Measurements from ENCODE around the gene PAK5. TPM values are rescaled to one million over a fixed set of nuclear protein-coding genes. Genes with fewer than 3 reads are reported as not detected.

The PAK5 gene
- total and polyA plus RNA-seq, 10 donors = not detected

- Histone ChIP-seq H3K4me3 (no peak overlapping the region), H3K4me1 (no peaks in the 10 kb centered on the region), H3K27ac (no peak overlapping the region), H3K9me3 (peaks cover 0 to 5% (median 0%) of the 10 kb centered on the region in 8 donors), H3K27me3 (replicated peaks in 1 of 7) (peaks cover 0 to 13% (median 0%) of the 10 kb centered on the region in 7 donors), H3K36me3 (no peaks in the 10 kb centered on the region)
- intact Hi-C loops (cut with DNase I; ENCODE audit: low total_unique reads) = no loop called here
- no peak for DNase-seq
- TF ChIP-seq POLR2A (IDR thresholded peaks at IDR 0.05) = no peak
- WGBS, 5 donors = 62 to 88% (median 82%) methylated on average over 2 of the region's 2 CpGs
These were observed 283.1 kb downstream of the PAK5 start for GRCh38 chr20:9555781-9556180.

GRCh38 chr20:9551808-9552550 is 286.9 kb downstream of the PAK5 start:
- no peak for DNase-seq
- intact Hi-C loops (cut with DNase I; ENCODE audit: low total_unique reads) = no loop called here
- TF ChIP-seq CTCF (IDR thresholded peaks at IDR 0.05 in 8 of 11, conservative IDR thresholded peaks at IDR 0.05 in 3 of 11) = no peak
- TF ChIP-seq POLR2AphosphoS5 (IDR thresholded peaks at IDR 0.05) = no peak
- TF ChIP-seq POLR2A (IDR thresholded peaks at IDR 0.05) = no peak
- Histone ChIP-seq H3K4me1 (no peaks in the 10 kb centered on the region), H3K4me3 (no peak overlapping the region), H3K27ac (no peak overlapping the region), H3K36me3 (no peaks in the 10 kb centered on the region), H3K9me3 (peaks cover 0 to 5% (median 0%) of the 10 kb centered on the region in 8 donors), H3K27me3 (replicated peaks in 1 of 7) (no peaks in the 10 kb centered on the region)
- WGBS, 5 donors = 52 to 67% (median 55%) methylated on average over 4 of the region's 4 CpGs

GRCh38 chr20:9550871-9551270 is 288.0 kb downstream of the PAK5 start:
- Histone ChIP-seq H3K27ac (no peak overlapping the region), H3K9me3 (peaks cover 0 to 5% (median 0%) of the 10 kb centered on the region in 8 donors), H3K4me3 (no peak overlapping the region), H3K27me3 (replicated peaks in 1 of 7) (no peaks in the 10 kb centered on the region), H3K4me1 (no peaks in the 10 kb centered on the region), H3K36me3 (no peaks in the 10 kb centered on the region)
- no peak for DNase-seq
- TF ChIP-seq POLR2A (IDR thresholded peaks at IDR 0.05) (no peak), CTCF (IDR thresholded peaks at IDR 0.05 in 8 of 11, conservative IDR thresholded peaks at IDR 0.05 in 3 of 11) (no peak), POLR2AphosphoS5 (IDR thresholded peaks at IDR 0.05) (no peak)
- intact Hi-C loops (cut with DNase I; ENCODE audit: low total_unique reads) = no loop called here
- WGBS, 5 donors = 63 to 85% (median 74%) methylated on average over 2 of the region's 2 CpGs

GRCh38 chr20:9550283-9550682 is 288.6 kb downstream of the PAK5 start:
- TF ChIP-seq POLR2A (IDR thresholded peaks at IDR 0.05) (no peak), CTCF (IDR thresholded peaks at IDR 0.05 in 8 of 11, conservative IDR thresholded peaks at IDR 0.05 in 3 of 11) (no peak), POLR2AphosphoS5 (IDR thresholded peaks at IDR 0.05) (no peak)
- no peak overlapping the region for H3K27ac ChIP-seq
- 65 to 89% (median 76%) methylated on average over 1 of the region's 1 CpG for WGBS, 5 donors
- no peak overlapping the region for H3K4me3 ChIP-seq
- H3K27me3 ChIP-seq (replicated peaks in 1 of 7) = no peaks in the 10 kb centered on the region
- DNase-seq = no peak
- no peaks in the 10 kb centered on the region for H3K4me1 ChIP-seq
- H3K36me3 ChIP-seq = no peaks in the 10 kb centered on the region
- peaks cover 0 to 5% (median 0%) of the 10 kb centered on the region in 8 donors for H3K9me3 ChIP-seq
- intact Hi-C loops (cut with DNase I; ENCODE audit: low total_unique reads) = no loop called here

Measured in spleen (tissue), 11 donors.